Muscle of arm (tissue), 12 donors: Measurements from ENCODE around the gene HSPB6. TPM values are rescaled to one million over a fixed set of nuclear protein-coding genes. Genes with fewer than 3 reads are reported as not detected.

ENCODE experiments used
- DNase-seq: peaks from one replicate; pipeline ENCODE4 v3.0.0-alpha.2; 2013
- polyA plus RNA-seq, 12 donors: library from polyadenylated mRNA; unstranded; fragments of 120-200 nt; gene quantifications; one replicate each; pipeline ENCODE4 v1.2.1, GENCODE V29; 2013; ENCODE audit not compliant: insufficient read length in 12 of 12

Gene HSPB6
- polyA plus RNA-seq, 12 donors: 347 to 1,124 (median 629) TPM

- no peak for DNase-seq
These were observed 6.7 kb downstream of the HSPB6 start for GRCh38 chr19:35750167-35750566.

- peak; percentile 99 for DNase-seq
These were observed 8.5 kb downstream of the HSPB6 start, which contains the start of gene LIN37 for GRCh38 chr19:35748106-35749020. LIN37 (plus strand) TSS chr19:35748576; CDS start chr19:35748725, 149 bp downstream.

GRCh38 chr19:35746531-35746930 lies 10.3 kb downstream of the HSPB6 start:
- DNase-seq: no peak

GRCh38 chr19:35746087-35746462 lies 10.8 kb downstream of the HSPB6 start:
- no peak for DNase-seq

GRCh38 chr19:35745328-35746086 lies 11.3 kb downstream of the HSPB6 start, which contains the start of the genes PSENEN and U2AF1L4:
PSENEN (plus strand) TSS chr19:35745651; CDS start chr19:35745931, 280 bp downstream.
U2AF1L4 (minus strand) TSS chr19:35745418; CDS start chr19:35745391, 27 bp downstream.
- peak; percentile 100 for DNase-seq

- peak; percentile 95 for DNase-seq
These were observed 12.2 kb downstream of the HSPB6 start for GRCh38 chr19:35744430-35745327.

- DNase-seq: no peak
These were observed 13.0 kb downstream of the HSPB6 start for GRCh38 chr19:35743640-35744429.

GRCh38 chr19:35742121-35742724 lies 14.6 kb downstream of the HSPB6 start, which contains the start of gene IGFLR1:
IGFLR1 (minus strand) TSS chr19:35742452; CDS start chr19:35741180, 1,272 bp downstream.
- DNase-seq: no peak

- no peak for DNase-seq
These were observed 15.7 kb downstream of the HSPB6 start for GRCh38 chr19:35741203-35741515.

GRCh38 chr19:35740423-35741202 lies 16.2 kb downstream of the HSPB6 start:
- DNase-seq: peak; percentile 97

GRCh38 chr19:35740108-35740422 lies 16.8 kb downstream of the HSPB6 start:
- DNase-seq: no peak

GRCh38 chr19:35739275-35740107 lies 17.3 kb downstream of the HSPB6 start:
- no peak for DNase-seq

- DNase-seq: no peak
These were observed 18.0 kb downstream of the HSPB6 start for GRCh38 chr19:35738887-35739229.

- no peak for DNase-seq
These were observed 18.6 kb downstream of the HSPB6 start for GRCh38 chr19:35738021-35738886.

GRCh38 chr19:35736913-35737886 lies 19.6 kb downstream of the HSPB6 start:
- no peak for DNase-seq

- no peak for DNase-seq
These were observed 21.9 kb downstream of the HSPB6 start for GRCh38 chr19:35734889-35735288.
